Neutrophil (primary cell): ENCODE data around the gene PAXIP1.

Experiments
- H3K27ac ChIP-seq: fragments of 200-600 bp; sonication (generic); 2 replicates; pipeline ENCODE4 v1.5.1; 2016; ENCODE audit warnings: mild to moderate bottlenecking, moderate library complexity
- H3K27me3 ChIP-seq: fragments of 200-600 bp; sonication (generic); 2 replicates; pipeline ENCODE4 v1.6.0; 2016; ENCODE audit warnings: mild to moderate bottlenecking
- H3K36me3 ChIP-seq: fragments of 200-600 bp; sonication (generic); 2 replicates; pipeline ENCODE4 v1.5.1; 2017
- H3K4me1 ChIP-seq, 2 experiments: fragments of 200-600 bp in 1 of 2; sonication (generic) in 1 of 2; 1 replicate in 1 of 2; 2 replicates in 1 of 2; pipeline versions ENCODE4 v1.5.1 to v1.6.1; 2013 to 2016; ENCODE audit warnings: low read depth in 1 of 2, low read length in 1 of 2, mild to moderate bottlenecking in 1 of 2, moderate library complexity in 1 of 2; ENCODE audit not compliant: control insufficient read depth in 1 of 2, insufficient read depth in 1 of 2
- H3K4me3 ChIP-seq, 2 experiments: fragments of 200-600 bp in 1 of 2; sonication (generic) in 1 of 2; 1 replicate in 1 of 2; 2 replicates in 1 of 2; pipeline ENCODE4 v1.5.1; 2013 to 2016; ENCODE audit warnings: low read depth in 1 of 2, low read length in 1 of 2, mild to moderate bottlenecking in 1 of 2, moderate library complexity in 1 of 2
- H3K9me3 ChIP-seq: fragments of 200-600 bp; sonication (generic); 2 replicates; pipeline ENCODE4 v1.5.1; 2016
- CTCF ChIP-seq: fragments of 200-600 bp; sonication (generic); IDR thresholded peaks from 2 replicates; pipeline ENCODE4 v1.5.1; 2016; ENCODE audit warnings: antibody characterized with exemption

PAXIP1 gene

GRCh38 chr7:154918266-154918665 is 84.7 kb downstream of the PAXIP1 start:
- Histone ChIP-seq H3K9me3 (no peaks in the 10 kb centered on the region), H3K4me3 (no peak overlapping the region), H3K4me1 (peaks cover 2 to 6% of the 10 kb centered on the region in 2 experiments), H3K27ac (no peak overlapping the region), H3K27me3 (peaks cover 75% of the 10 kb centered on the region), H3K36me3 (no peaks in the 10 kb centered on the region)
- no peak for TF ChIP-seq CTCF

- H3K27me3 ChIP-seq, result peaks cover 73% of the 10 kb centered on the region
- H3K27ac ChIP-seq, result no peak overlapping the region
- H3K36me3 ChIP-seq, result no peaks in the 10 kb centered on the region
- H3K4me1 ChIP-seq, result peaks cover 2 to 6% of the 10 kb centered on the region in 2 experiments
- no peak overlapping the region for H3K4me3 ChIP-seq
- H3K9me3 ChIP-seq, result no peaks in the 10 kb centered on the region
- no peak for TF ChIP-seq CTCF
Measured at GRCh38 chr7:154917808-154918160, 85.1 kb downstream of the PAXIP1 start.

- no peaks in the 10 kb centered on the region for H3K9me3 ChIP-seq
- no peaks in the 10 kb centered on the region for H3K36me3 ChIP-seq
- no peak overlapping the region for H3K4me3 ChIP-seq
- no peak overlapping the region for H3K27ac ChIP-seq
- no peak for TF ChIP-seq CTCF
- H3K27me3 ChIP-seq, result peaks cover 70% of the 10 kb centered on the region
- peaks cover 2 to 6% of the 10 kb centered on the region in 2 experiments for H3K4me1 ChIP-seq
Measured at GRCh38 chr7:154916856-154917807, 85.8 kb downstream of the PAXIP1 start.

- Histone ChIP-seq H3K9me3 (no peaks in the 10 kb centered on the region), H3K4me1 (peaks cover 2 to 6% of the 10 kb centered on the region in 2 experiments), H3K27ac (no peak overlapping the region), H3K27me3 (peaks cover 70% of the 10 kb centered on the region), H3K36me3 (no peaks in the 10 kb centered on the region), H3K4me3 (no peak overlapping the region)
- no peak for TF ChIP-seq CTCF
Measured at GRCh38 chr7:154916381-154916780, 86.5 kb downstream of the PAXIP1 start.

GRCh38 chr7:154915600-154915999 is 87.3 kb downstream of the PAXIP1 start:
- Histone ChIP-seq H3K27ac (no peak overlapping the region), H3K27me3 (peaks cover 65% of the 10 kb centered on the region), H3K36me3 (no peaks in the 10 kb centered on the region), H3K9me3 (no peaks in the 10 kb centered on the region), H3K4me3 (no peak overlapping the region), H3K4me1 (peaks cover 2 to 6% of the 10 kb centered on the region in 2 experiments)
- no peak for TF ChIP-seq CTCF
